ENCODE results near the gene DYRK1A. TPM values are rescaled to one million over a fixed set of nuclear protein-coding genes. Genes with fewer than 3 reads are reported as not detected.

The DYRK1A gene
- total RNA-seq, 1 donor from 2014 or later: 50.3 TPM

DNA sequence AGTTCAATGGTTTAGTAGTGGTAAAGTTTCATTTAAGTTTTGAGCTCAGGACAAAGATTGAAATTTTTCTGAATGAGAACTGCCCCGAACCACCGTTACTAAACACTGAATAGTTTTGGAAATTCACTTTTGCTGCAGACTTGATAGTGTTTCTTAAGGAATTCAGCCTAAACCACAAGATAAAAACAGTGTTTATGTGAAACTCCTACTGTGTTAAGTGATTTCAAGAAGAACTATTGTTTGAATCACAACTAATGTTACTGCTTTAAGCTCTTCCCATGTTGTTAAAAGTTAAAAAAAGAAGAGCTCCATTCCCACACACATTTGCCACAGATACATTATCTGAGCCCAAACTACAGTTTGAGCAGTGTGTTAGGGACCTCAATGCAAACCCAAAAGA lies 159.2 kb downstream of the DYRK1A start:
- no peaks in the 10 kb centered on the region for H3K27me3 Mint-ChIP-seq (ENCODE audit: low read depth)
- TF ChIP-seq, protein P1, sequence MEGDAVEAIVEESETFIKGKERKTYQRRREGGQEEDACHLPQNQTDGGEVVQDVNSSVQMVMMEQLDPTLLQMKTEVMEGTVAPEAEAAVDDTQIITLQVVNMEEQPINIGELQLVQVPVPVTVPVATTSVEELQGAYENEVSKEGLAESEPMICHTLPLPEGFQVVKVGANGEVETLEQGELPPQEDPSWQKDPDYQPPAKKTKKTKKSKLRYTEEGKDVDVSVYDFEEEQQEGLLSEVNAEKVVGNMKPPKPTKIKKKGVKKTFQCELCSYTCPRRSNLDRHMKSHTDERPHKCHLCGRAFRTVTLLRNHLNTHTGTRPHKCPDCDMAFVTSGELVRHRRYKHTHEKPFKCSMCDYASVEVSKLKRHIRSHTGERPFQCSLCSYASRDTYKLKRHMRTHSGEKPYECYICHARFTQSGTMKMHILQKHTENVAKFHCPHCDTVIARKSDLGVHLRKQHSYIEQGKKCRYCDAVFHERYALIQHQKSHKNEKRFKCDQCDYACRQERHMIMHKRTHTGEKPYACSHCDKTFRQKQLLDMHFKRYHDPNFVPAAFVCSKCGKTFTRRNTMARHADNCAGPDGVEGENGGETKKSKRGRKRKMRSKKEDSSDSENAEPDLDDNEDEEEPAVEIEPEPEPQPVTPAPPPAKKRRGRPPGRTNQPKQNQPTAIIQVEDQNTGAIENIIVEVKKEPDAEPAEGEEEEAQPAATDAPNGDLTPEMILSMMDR (IDR thresholded peaks at IDR 0.05): no peak
- no peak overlapping the region for H3K4me3 Mint-ChIP-seq (ENCODE audit: unreplicated experiment)
- H3K36me3 Mint-ChIP-seq (ENCODE audit: low read depth): no peaks in the 10 kb centered on the region
- H3K4me1 Mint-ChIP-seq (ENCODE audit: low read depth): peaks cover 21% of the 10 kb centered on the region
- H3K9me3 Mint-ChIP-seq (ENCODE audit: low read depth): no peaks in the 10 kb centered on the region
- DNase-seq (ENCODE audit: low spot score): no peak
- H3K27ac Mint-ChIP-seq (ENCODE audit: unreplicated experiment): no peak overlapping the region

DNA sequence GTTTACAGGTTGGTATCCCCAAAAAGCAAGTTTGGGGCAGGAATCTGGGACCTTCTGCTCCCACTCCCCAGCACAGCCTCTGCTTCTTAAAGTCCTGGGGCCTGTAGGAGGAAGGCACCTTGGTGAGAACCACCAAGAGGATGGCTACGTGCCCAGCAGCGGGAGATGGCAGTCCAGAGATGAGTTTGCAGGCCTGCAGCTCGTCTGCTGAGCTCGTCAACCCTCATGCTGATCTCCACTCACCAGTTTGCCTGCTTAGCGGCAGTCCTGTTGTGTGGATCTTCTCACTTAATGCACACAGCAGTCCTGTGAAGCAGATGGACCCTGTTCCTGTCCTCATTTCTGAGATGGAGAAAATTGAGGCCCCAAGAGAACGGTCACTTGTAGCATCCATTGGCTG lies 160.5 kb downstream of the DYRK1A start:
- no peak overlapping the region for H3K4me3 Mint-ChIP-seq (ENCODE audit: unreplicated experiment)
- no peak for DNase-seq (ENCODE audit: low spot score)
- no peak overlapping the region for H3K27ac Mint-ChIP-seq (ENCODE audit: unreplicated experiment)
- no peaks in the 10 kb centered on the region for H3K36me3 Mint-ChIP-seq (ENCODE audit: low read depth)
- peaks cover 34% of the 10 kb centered on the region for H3K4me1 Mint-ChIP-seq (ENCODE audit: low read depth)
- no peaks in the 10 kb centered on the region for H3K9me3 Mint-ChIP-seq (ENCODE audit: low read depth)
- H3K27me3 Mint-ChIP-seq (ENCODE audit: low read depth): no peaks in the 10 kb centered on the region
- TF ChIP-seq, protein P1 (IDR thresholded peaks at IDR 0.05): no peak

- Mint-ChIP-seq H3K27ac (ENCODE audit: unreplicated experiment) (no peak overlapping the region), H3K27me3 (ENCODE audit: low read depth) (no peaks in the 10 kb centered on the region), H3K4me1 (ENCODE audit: low read depth) (peaks cover 37% of the 10 kb centered on the region), H3K9me3 (ENCODE audit: low read depth) (no peaks in the 10 kb centered on the region), H3K36me3 (ENCODE audit: low read depth) (no peaks in the 10 kb centered on the region), H3K4me3 (ENCODE audit: unreplicated experiment) (no peak overlapping the region)
- TF ChIP-seq, protein P1 (IDR thresholded peaks at IDR 0.05): no peak
- DNase-seq (ENCODE audit: low spot score): no peak
Observed at GRCh38 chr21:37527716-37528115, 161.1 kb downstream of the DYRK1A start.

- Mint-ChIP-seq H3K27me3 (ENCODE audit: low read depth) (no peaks in the 10 kb centered on the region), H3K36me3 (ENCODE audit: low read depth) (no peaks in the 10 kb centered on the region), H3K9me3 (ENCODE audit: low read depth) (no peaks in the 10 kb centered on the region), H3K27ac (ENCODE audit: unreplicated experiment) (no peak overlapping the region), H3K4me1 (ENCODE audit: low read depth) (peaks cover 43% of the 10 kb centered on the region), H3K4me3 (ENCODE audit: unreplicated experiment) (no peak overlapping the region)
- DNase-seq (ENCODE audit: low spot score): no peak
- TF ChIP-seq, protein P1 (IDR thresholded peaks at IDR 0.05): no peak
Observed at GRCh38 chr21:37528150-37528937, 161.8 kb downstream of the DYRK1A start.

DNA sequence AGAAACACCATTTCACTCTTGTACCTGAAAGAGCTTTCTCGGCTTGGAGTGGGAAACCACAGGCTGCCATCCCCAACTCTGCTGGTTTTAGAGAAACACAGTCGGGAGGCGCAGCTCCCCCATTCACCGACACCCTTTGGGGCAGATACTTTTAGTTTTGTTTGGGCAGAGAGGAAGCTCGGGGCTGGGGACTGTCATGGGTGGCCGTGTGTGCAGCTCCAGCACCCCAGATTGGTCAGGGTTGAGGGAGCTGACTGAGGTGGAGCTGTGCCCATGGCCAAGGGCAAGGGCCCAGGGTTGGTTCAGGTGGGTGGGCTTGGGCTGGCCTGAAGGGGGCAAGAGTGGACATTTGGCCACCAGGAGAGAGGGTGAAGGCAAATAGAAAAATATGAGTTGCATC lies 163.1 kb downstream of the DYRK1A start:
- TF ChIP-seq, protein P1 (IDR thresholded peaks at IDR 0.05): no peak
- no peaks in the 10 kb centered on the region for H3K27me3 Mint-ChIP-seq (ENCODE audit: low read depth)
- no peak for DNase-seq (ENCODE audit: low spot score)

More for the DNA sequence above, 163.1 kb downstream of the DYRK1A start:
- Mint-ChIP-seq H3K4me3 (ENCODE audit: unreplicated experiment) (no peak overlapping the region), H3K27ac (ENCODE audit: unreplicated experiment) (no peak overlapping the region), H3K4me1 (ENCODE audit: low read depth) (peaks cover 51% of the 10 kb centered on the region), H3K36me3 (ENCODE audit: low read depth) (no peaks in the 10 kb centered on the region), H3K9me3 (ENCODE audit: low read depth) (no peaks in the 10 kb centered on the region)
